ENCODE data around the gene MX1. TPM values are rescaled to one million over a fixed set of nuclear protein-coding genes. Genes with fewer than 3 reads are reported as not detected.

MX1 gene
- total RNA-seq, 1 donor from 2014 or later, result 25.0 TPM

DNA sequence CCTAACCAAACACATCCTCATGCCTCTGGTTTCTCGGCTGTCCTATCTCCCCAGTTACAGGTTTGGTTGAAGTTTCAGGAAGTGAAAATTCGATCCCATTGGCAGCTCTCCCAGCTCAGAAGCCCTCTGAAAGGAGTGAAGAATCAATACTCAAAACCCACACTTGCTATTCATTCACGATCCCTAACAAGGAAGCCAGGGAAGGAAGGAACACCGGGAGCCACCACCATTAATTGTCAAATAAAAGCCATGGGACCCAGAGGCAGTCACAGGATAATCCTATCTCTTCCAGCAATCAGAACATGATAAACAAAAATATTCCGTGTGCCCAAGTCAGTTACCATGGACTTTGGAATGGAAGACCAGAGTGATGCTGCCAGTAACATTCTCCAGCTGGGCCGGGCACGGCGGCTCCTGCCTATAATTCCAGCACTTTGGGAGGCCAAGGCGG is 74.9 kb downstream of the MX1 start:
- no peak for DNase-seq (ENCODE audit: low read depth)
- H3K4me3 ChIP-seq (ENCODE audit: low read depth, low read length), result no peak overlapping the region
- TF ChIP-seq, protein P1, sequence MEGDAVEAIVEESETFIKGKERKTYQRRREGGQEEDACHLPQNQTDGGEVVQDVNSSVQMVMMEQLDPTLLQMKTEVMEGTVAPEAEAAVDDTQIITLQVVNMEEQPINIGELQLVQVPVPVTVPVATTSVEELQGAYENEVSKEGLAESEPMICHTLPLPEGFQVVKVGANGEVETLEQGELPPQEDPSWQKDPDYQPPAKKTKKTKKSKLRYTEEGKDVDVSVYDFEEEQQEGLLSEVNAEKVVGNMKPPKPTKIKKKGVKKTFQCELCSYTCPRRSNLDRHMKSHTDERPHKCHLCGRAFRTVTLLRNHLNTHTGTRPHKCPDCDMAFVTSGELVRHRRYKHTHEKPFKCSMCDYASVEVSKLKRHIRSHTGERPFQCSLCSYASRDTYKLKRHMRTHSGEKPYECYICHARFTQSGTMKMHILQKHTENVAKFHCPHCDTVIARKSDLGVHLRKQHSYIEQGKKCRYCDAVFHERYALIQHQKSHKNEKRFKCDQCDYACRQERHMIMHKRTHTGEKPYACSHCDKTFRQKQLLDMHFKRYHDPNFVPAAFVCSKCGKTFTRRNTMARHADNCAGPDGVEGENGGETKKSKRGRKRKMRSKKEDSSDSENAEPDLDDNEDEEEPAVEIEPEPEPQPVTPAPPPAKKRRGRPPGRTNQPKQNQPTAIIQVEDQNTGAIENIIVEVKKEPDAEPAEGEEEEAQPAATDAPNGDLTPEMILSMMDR (conservative IDR thresholded peaks at IDR 0.05; ENCODE audit: low read depth, low read length), result no peak

DNA sequence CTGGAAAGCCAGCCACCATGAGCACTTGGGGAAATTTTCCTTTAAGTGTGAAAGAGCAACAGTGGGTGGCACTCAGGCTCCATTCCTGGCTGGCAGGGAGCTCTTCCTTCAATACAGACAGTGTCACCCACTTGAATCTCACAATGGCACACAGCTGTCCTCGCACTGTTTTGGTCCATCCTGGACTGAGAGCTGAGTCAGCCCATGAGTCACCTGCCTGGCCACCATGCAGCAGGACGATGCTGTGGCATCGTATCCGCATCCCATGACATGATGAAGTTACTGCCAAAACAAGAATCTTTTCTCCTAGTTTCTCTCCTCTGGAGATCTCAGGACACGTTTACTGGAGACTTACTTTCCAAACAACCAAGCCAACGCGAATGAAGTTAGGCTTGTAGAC is 75.9 kb downstream of the MX1 start:
- TF ChIP-seq, protein P1 (conservative IDR thresholded peaks at IDR 0.05; ENCODE audit: low read depth, low read length), result no peak
- no peak for DNase-seq (ENCODE audit: low read depth)
- H3K4me3 ChIP-seq (ENCODE audit: low read depth, low read length), result no peak overlapping the region

DNA sequence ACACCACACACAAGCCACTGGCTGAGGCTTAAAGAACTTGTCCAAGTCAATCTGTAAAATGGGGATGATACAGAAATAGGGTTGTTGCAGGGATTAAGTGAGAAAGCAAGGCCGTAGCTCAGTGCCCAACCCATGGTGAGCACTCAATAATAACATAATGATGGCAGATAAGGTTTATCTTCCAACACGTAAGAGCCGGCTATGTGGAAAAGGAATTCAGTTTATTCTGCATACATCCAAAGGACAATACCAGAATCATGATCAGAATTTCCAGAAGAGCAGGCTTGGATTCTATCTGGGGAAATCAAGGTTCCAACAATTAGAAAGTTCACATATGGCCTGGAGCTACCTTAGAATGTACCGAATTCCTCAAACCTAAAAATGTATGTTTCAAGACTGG is 77.3 kb downstream of the MX1 start:
- TF ChIP-seq, protein P1 (conservative IDR thresholded peaks at IDR 0.05; ENCODE audit: low read depth, low read length), result no peak
- no peak overlapping the region for H3K4me3 ChIP-seq (ENCODE audit: low read depth, low read length)
- no peak for DNase-seq (ENCODE audit: low read depth)

DNA sequence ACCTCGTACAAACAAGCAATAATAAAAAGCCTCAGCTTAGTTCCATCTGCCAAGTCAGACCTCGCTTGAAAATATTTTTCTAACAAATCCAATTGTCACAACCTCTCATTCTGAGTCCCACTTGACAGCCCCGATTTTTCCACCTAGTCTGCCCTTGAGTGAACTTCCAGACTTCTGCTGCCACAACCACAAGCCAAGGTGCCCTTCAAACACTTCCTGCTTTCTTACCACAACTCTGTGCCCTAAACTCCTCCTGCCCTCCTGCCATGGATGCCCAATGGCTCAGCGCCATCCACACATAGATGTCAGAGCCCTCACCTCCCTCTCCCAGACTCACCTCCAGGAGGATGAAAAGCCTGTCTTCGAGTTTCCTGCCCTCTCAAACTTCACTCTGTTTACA is 78.0 kb downstream of the MX1 start:
- no peak for DNase-seq (ENCODE audit: low read depth)
- TF ChIP-seq, protein P1 (conservative IDR thresholded peaks at IDR 0.05; ENCODE audit: low read depth, low read length), result no peak
- no peak overlapping the region for H3K4me3 ChIP-seq (ENCODE audit: low read depth, low read length)

DNA sequence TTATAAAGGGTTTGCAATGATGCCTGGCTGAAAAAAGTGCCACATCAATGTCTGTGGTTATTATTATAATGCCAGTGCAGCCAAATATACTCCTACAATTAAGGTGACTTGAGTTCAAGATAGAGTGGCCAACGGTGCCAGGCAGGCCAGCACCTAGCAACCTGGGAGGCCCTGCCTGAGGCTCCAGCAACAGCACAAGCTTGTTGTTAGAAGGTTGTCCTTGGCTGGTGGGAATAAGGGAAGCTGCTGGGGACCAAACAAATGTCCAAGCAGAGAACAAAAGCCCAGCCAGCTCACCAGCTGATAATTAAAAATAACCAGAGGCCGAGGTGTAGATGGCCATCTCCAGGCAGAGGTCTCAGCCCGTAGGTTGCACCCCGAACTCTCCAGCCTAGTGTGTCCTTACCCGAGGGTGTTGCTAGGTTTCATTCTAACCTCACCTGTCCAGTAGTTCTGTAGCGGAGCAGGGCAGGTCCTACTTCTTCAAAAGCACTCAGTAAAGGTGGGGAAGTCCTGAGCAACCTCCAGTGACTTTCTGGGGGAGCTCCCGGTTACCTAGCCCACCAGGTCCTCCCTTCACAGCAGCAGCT is 80.1 kb downstream of the MX1 start:
- TF ChIP-seq, protein P1 (conservative IDR thresholded peaks at IDR 0.05; ENCODE audit: low read depth, low read length), result no peak
- H3K4me3 ChIP-seq (ENCODE audit: low read depth, low read length), result no peak overlapping the region
- DNase-seq (ENCODE audit: low read depth), result no peak

DNA sequence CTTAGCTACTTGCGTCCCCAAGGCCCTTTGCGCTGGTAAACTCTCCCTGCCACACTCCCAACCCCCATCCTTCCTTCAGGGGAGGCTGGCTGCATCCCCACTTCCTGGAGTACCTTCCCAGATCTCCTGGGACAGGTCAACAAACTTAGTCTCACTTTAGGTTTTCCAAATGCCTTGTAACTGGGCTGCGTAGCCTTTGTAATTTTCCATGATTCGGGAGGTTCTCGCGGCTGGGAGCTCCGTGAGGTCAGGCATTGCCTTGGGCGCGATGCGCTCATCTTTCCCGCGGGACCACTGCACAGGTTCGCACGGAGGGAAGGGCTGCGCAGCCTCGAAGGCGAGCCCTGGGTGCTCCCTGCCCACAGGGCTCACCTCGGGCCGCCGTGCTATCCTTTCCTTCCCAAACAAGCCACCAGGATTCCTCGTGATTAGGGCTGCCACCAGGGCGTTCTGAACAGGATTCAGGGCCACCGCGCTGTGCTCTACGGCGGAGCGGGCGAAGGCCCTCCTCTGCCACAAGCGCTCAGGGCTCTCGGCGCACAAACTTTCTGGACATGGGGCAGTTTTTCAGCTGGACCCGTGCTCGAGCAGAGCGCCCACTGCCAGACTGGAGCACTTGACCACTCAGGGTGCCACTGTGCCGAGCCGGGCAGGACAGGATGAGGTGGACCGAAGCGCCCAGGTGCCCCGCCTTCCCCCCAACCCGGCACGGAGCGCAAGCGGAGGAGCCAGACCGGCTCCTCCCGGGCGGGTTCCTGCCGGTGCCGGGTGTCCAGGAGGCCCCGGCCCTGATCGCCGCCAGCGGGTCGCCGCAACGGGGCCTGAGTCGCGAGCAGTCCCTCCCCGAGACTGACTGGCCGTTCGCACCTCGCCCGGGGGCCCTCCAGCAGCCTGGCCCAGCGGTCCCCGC is 80.8 kb downstream of the MX1 start:
- no peak for DNase-seq (ENCODE audit: low read depth)
- TF ChIP-seq, protein P1 (conservative IDR thresholded peaks at IDR 0.05; ENCODE audit: low read depth, low read length), result no peak
- peak overlapping the region; percentile 31 for H3K4me3 ChIP-seq (ENCODE audit: low read depth, low read length)
